T-helper 2 cell (primary cell): ENCODE measurements around the gene CFAP68.
"Not testable (repeated sequence)": the region's sequence is repeated elsewhere in the genome, so short reads cannot be mapped to it uniquely, and the experiment has no call there.

Source experiments
- DNase-seq, 5 experiments: peaks; one replicate each; pipeline versions ENCODE4 v3.0.0 to v3.0.0-alpha.2; 2012 to 2022

Gene CFAP68

DNA sequence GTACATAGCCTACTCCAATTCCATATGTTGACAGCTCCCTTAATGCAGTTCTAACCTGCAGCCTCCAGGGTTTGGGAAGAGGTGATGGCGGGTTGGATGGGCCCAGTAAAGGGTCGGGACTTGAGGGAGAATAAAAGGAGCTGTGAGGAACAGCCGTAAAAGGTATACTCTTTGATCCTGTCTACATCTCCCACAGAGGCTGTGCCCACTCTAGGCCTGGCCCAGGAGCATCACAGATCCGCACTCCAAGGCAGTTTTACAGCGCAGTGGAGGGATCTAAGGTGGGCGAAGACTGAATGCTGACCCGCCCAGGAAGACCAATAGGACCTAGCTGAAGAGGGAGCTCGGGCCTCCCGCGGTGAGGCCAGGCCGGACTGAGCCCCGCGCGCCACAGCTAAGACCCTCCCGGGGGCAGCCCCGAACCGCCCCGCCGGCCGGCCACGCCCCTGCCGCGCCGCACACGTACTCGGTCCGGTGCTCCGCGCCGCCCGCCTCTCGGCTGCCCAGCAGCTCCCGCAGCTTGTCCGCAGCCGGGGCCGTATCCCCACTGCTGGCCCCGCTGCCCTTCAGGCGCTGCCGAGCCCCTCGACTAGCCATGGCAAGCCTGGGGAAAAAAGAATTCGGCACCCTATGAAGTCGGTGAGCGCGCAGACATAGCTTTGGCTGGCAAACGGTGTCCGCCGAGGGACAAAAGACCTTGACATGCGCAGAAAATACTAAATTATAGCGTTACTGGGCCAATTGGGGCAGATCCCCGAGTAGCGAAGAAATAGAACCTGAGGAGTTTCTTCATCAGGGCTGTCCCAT lies 8.3 kb upstream of the CFAP68 start, which contains the start of gene ALG9:
Gene ALG9 (minus strand): TSS at position 696 of the 807 bp plus-strand sequence. CDS start 99 bp downstream, at position 597.
- peak; percentile 78 to 92 (median 85) for DNase-seq

DNA sequence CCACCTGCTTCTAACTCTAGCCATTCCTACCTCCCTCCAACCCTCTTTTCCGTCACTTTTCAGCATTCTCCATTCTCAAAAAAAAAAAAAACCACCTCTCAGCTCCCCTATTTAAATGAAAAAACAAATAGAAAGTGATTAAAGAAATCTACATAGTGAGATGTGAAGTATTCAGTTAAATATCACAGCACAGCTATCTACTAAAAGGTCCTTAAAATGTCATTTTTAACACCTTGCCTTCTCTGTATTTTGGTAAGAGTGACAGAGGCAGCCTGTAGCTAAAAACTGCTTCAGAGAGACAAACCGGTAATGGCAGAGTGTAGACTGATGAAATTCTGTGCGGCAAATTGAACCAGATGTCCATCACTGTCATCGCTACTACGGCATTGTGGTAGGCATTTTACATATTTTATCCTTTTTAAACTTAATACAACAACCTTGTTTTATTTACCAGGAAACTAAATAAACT lies 7.6 kb upstream of the CFAP68 start:
- DNase-seq: peak in 1 of 5 experiments; percentile 16

DNA sequence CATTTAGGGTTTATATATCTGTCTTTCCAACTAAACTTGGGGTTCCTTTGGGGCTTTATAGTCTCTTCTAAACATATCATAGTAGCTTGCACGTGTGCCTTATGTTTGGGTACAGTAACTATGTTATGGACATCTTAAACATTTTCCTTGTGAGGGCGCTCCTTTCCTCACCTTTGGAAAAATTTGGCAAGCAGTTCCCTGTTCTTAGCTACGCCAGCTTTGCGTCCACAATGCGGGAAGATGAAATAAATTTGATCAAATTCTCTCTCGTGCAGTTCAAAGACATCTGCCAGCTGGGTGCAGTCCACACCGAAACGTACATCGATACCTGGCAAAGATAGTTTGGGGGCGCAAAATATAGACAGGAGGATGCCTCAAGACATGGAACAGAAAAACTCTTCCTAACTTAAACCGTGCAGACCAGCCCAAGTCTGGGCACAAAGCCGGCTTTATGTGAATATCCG lies 924 bp upstream of the CFAP68 start:
- DNase-seq: no peak

DNA sequence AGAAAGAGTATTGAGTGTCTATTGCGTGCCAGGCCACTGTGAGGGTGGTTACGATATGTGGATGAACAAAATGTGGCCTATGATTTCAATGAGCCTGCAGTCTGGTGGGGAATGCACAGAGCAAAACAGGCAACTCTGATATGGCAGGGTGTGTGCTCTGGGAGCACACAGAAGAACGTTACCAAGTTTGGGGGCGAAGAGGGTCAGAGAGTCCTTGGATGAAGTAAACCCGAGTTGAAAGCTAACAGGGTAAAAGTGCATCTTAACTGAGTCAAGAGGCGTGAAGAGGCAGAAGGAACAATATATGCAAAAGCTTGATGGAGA lies 258 bp downstream of the CFAP68 start:
- no peak for DNase-seq

DNA sequence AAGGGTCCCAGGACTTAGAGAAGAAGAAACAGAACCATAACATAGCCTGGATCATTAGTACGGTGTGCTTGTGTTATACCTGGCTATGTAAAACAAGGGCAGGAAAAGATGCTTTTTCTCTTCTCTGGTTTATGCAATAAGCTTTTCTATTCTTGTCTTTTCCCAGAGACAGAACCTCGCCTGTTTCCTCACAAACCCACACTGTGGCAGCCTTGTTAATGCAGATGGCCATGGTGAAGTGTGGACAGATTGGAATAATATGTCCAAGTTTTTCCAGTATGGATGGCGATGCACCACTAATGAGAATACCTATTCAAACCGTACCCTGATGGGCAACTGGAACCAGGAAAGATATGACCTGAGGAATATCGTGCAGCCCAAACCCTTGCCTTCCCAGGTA lies 2.9 kb downstream of the CFAP68 start:
- DNase-seq: no peak

DNA sequence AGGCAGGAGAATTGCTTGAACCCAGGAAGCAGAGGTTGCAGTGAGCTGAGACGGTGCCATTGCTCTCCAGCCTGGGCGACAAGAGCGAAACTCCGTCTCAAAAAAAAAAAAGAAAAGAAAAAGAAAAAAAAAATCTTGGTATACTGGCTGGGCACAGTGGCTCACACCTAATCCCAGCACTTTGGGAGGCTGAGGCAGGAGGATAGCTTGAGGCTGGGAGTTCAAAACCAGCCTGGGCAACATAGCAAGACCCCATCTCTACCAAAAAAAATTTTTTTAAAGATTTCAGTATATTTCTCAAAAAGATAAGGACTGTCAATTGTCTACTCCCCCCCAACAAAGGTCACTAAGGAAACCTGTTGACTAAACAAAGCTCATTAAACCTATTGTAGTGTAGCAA lies 5.7 kb downstream of the CFAP68 start:
- DNase-seq: not testable (repeated sequence)

DNA sequence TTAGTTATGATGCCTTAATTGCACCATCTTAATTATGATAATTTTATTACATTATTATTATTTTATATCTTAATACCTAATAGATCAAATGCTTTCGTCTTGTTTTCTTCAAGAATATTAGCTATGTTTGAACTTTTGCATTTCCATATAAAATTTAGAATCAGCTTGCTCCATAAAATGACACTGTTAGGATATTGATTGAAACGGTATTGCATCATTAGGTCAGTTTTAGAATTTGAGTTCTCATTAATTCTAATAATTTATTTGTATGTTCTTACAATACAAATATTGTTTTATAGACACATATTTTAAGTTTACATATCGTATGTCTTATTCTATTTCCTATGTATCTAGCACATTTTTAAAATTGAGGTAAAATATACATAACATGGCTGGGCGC lies 6.7 kb downstream of the CFAP68 start:
- no peak for DNase-seq

DNA sequence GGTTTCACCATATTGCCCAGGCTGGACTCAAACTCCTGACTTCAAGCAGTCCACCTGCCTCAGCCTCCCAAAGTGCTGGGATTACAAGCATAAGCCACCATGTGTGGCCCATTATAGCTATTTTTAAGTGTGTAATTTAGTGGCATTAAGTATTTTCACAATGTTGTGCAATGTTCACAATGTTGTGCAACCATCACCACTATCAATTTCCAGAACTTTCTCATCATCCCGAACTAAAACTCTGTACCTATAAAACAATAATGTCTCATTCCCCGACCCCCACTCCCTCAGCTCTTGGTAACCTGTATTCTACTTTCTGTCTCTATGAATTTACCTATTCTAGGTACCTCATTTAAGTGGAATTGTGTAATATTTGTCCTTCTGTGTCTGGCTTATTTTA lies 7.5 kb downstream of the CFAP68 start:
- DNase-seq: no peak

DNA sequence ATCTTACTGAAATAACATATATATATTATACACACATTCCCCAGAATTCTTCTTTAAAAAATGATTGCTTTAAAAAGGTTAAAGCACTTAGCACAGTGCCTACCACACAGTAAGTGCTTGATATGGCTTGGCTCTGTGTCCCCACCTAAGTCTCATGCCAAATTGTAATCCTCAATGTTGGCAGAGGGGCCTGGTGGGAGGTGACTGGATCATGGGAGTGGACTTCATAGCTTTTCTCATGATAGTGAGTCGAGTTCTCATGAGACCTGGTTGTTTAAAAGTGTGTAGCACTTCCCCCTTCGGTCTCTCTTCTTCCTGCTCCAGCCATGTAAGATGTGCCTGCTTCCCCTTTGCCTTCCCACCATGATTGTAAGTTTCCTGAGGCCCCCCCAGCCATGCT lies 26.1 kb downstream of the CFAP68 start:
- no peak for DNase-seq

DNA sequence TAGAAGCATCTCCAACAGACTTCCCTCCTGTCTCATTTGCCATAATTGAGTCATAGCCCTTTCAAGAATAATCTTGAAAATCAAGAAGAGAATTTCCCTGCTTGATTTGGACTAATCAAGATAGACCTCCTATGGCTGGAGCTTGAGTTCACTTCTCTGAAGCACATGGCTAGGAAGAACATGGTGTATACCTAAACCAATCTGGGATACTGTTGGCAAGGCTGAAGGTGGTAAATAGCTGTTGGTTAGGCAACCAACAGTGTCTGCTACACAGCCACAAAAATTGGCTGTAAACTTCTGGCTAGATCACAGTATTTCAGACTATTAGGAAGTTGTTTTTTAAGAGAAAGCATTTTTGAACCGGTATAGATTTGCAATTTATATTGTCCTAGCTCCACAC lies 27.3 kb downstream of the CFAP68 start:
- DNase-seq: no peak

DNA sequence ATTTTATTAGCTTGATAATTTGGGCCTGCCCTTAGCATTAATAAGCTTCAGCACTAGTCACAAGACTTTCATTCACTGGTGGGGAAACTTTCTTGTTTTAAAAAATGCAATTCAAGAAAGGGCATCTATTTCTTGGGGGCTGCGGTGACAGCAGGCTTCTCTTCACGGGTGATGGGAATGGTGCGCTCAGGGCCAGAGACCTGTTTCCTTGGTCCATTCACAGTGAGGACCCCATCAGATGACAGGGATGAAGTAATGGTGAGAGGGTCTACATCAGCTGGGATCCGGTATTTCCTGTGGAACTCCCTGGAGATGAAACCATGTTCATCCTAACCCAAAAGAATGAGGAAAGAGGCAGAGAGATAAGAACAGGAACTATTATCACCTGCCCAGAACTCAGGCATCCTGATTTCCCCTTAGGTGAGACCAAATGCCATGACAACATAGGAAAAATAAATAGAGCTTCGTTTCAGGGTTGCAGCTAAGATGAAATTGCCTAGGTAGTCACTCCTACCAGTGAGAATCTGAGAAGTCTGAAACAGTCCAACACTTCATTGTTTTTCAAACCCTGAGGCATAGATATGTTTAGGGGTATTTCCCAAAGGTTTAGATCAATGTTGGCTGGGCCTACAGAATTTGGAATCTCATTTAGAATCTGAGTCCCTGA lies 29.4 kb downstream of the CFAP68 start:
- DNase-seq: no peak

DNA sequence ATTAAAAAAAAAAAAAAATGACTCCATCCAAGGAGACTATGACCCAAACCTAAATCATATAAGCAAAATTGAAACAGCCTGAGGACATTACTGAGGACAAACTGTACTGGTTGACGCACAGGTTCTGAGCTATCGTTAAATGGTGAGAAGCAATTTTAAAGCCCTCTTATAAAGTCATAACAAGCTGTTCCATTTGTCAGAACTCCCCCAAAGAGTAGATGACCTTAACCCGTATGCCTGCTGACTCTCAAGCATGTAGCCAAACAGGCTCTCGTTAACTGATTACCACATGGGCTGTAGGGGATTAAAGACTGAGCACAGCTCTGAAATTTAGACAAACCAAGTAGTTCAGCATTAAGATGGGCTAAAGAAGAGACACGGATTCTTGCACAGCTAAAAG lies 30.0 kb downstream of the CFAP68 start:
- no peak for DNase-seq

DNA sequence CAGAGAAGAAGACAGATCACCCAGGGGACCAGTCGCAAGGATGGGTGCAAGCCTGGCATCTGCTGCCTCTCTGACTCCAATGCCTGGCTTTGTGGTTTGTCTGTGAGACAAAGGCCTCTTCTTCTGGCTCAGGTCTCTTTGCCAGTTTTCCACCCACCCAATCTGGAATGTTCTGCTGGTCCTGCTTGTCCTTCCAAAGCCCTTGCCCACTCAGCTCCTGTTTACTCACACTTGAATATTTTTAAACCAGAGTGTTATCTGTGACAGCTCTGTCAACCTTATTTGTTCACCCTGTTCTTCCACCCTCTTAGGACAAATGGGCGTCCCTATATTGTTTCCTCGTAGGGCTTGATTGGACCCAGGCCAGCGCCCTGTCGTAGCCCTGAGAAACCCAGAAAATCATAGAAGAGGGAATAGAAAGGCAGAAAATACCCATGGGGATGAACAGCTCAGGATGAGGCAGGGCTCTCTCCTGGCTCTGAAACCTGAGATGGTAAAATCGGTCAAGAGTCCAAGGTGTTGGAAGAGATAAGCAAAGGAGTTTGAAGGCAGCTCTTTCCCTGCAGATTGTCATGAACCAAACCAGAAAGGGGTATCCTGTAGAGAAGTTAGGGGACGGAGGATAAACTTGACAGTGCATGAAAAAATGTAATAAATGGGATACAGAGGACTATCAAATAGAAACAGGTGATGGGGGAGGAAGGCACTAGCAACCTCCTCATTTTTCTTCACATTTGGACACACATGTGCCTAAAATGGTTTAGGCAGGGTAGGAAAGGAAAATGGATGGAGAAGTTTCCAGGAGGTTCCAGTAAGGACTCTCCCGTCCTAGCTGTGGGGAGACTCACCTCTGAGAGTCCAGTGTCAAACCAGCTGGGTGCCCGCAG lies 31.6 kb downstream of the CFAP68 start:
- no peak for DNase-seq

DNA sequence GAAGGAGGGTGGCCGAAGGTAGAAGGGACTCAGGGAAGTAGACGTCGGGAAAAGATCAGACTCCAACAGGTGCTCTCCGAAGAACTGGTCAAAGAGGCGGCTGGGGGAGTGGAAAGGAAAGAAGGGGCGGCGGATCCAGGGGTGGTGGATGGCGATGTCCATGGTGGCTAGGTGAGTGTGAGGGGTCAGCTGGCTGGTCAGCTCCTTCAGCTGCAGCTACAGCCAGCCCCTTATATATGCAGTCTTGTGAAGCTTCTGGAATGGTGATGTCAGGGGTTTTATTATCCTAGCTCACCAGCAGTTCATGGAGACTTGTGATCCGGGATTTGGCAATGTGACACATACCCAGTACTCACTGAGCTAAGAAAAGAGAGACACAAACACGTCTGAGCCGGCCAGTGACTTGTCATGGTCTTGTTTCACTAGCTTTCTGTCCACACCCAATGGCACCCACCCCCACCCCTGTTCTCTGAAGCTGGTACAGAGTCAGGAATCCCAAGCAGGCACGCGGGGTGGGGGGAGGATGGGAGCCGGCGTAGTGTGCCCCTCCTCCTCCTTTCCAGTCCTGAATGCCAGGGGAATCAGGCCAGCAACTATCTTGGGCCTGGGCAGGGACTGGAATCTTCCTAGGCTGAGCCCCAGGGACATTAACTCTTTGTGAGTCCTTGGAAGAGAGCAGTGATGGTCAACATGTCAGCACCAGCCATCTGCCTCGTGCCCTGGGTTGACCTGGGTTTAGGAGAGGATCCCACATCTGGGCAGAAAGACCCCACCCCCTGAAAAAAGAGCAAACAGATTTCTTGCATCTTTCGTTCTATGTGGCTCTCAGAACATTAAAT lies 32.4 kb downstream of the CFAP68 start, which contains the start of gene CRYAB:
Gene CRYAB (minus strand): TSS at position 208 of the 839 bp plus-strand sequence. CDS start 46 bp downstream, at position 162.
- no peak for DNase-seq

DNA sequence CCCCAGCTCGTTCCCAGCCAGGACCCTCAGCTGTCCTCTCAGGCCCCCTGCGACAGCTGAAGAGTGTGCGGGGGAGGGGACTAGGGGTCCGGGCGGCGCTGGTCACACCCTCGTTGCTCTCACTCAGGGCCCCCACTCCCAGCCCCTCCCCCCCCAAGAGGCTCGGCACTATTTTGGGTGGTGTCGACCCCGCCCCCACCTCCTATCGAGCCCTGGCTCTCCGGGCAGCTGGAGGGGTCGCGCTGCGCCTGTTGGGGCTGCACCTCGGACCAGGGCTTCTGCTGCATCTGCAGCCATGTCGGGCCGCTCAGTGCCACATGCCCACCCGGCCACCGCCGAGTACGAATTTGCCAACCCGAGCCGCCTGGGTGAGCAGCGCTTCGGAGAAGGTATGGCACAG lies 33.2 kb downstream of the CFAP68 start, which contains the start of gene HSPB2:
Gene HSPB2 (plus strand): TSS at position 200 of the 400 bp plus-strand sequence. CDS start 96 bp downstream, at position 296.
- no peak for DNase-seq

DNA sequence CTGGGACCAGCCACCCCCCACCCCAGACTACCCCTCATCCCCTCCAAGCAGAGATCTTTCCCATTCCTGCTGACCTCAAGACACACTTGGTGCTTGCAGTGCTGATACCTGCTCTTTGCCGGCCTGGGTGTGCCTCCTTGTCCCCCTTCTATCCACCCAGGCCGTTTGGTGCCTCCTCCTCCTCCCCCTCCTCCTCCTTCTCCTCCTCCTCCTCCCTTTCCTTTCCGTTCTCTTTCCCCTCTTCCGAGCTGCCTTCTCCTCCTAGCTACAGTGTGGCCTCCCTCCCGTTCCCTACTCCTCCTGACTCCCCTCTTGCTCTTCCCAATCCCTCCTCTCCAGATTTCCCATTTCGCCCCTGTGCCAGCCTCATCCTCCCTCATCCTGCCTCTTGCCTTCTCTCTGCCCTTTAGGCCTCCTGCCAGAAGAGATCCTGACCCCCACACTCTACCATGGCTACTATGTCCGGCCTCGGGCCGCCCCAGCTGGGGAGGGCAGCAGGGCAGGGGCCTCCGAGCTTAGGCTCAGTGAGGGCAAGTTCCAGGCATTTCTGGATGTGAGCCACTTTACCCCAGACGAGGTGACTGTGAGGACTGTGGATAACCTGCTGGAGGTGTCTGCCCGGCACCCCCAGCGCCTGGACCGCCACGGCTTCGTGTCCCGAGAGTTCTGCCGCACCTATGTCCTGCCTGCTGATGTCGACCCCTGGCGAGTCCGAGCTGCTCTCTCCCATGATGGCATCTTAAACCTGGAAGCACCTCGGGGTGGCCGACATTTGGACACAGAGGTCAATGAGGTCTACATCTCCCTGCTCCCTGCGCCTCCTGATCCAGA lies 33.9 kb downstream of the CFAP68 start:
- DNase-seq: no peak

DNA sequence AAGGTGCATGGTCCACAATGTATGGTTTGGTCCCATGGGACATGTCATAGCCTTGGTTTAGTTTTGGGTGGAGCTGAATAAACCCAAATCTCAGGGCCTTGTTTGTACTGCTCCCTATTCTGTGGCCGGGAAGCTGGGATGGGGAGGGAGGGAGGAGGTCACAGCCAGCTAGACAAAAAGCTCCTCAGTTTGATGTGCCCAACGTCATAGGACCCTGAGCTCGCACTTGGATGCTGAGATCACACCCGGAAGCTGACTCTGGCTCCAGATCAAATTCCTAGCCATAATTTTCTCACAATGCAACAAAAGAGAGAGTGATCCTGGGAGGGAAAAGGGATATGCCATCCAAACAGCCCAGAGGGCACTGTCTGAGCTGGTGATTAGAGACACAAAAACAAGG lies 34.7 kb downstream of the CFAP68 start:
- DNase-seq: no peak

DNA sequence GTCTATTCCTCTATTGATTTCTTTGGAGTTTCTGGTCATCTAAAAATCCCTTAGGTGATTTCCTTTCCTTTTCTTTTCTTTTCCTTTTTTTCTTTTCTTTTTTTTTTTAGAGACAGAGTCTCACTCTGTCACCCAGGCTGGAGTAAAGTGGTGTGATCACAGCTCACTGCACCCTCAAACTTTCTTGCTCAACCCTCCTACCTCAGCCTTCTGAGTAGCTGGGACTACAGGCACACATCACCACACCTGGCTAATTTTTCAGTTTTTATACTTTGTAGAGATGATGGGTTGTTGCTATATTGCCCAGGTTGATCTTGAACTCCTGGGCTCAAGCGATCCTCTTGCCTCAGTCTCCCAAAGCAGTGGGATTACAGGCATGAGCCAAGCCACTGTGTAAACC lies 37.4 kb downstream of the CFAP68 start:
- no peak for DNase-seq

DNA sequence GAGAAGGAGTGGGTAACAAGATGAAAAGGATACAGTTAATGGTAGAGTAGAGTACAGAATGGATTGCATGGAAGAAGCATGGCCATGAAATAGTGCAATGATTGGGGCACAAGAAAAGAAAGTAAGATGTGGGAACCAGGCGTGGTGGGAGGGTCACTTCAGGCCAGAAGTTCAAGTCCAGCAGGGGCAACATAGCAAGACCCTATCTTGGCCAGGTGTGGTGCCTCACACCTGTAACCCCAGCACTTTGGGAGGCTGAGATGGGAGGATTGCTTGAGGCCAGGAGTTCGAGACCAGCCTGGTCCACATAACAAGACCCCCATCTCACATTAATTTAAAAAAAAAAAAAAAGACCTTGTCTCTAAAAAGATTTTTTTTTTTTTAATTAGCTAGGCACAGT lies 38.0 kb downstream of the CFAP68 start:
- DNase-seq: no peak

DNA sequence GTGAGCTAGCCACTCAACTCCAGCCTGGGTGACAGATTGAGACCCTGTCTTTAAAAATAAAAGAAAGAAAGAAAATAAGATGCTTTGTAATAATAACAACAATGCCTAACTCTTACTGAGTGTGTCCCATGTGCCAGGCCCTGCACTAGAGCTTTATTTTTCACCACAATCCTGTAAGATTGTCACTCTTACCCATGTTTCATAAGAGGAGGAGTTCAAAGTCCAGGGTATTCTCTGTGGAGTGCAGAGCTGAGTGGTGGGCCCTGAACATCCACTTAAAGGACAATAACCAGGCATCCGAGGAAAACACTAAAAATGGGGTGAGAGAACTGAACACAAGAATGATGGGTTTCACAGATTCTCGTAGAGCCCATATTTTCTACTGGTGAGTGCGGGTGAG lies 38.4 kb downstream of the CFAP68 start:
- no peak for DNase-seq
